Skeletal muscle tissue (tissue), 4 donors: ENCODE results near the gene GPR135. TPM values are rescaled to one million over a fixed set of nuclear protein-coding genes. Genes with fewer than 3 reads are reported as not detected.

Source experiments
- H3K27ac ChIP-seq: one replicate; pipeline ENCODE4 v1.7.0; 2013; ENCODE audit warnings: mild to moderate bottlenecking, low read depth, low read length, inconsistent platforms
- H3K27me3 ChIP-seq, 3 donors: one replicate each; pipeline ENCODE4 v1.7.0; 2013; ENCODE audit warnings: low read length in 3 of 3; ENCODE audit not compliant: control insufficient read depth in 3 of 3, insufficient read depth in 3 of 3
- H3K36me3 ChIP-seq, 3 donors: one replicate each; pipeline ENCODE4 v1.7.0; 2013; ENCODE audit warnings: low read length in 3 of 3; ENCODE audit not compliant: control insufficient read depth in 3 of 3, insufficient read depth in 3 of 3
- H3K4me1 ChIP-seq, 3 donors: one replicate each; pipeline ENCODE4 v1.7.0; 2013; ENCODE audit warnings: low read length in 3 of 3, mild to moderate bottlenecking in 3 of 3; ENCODE audit not compliant: control insufficient read depth in 3 of 3, insufficient read depth in 3 of 3
- H3K4me3 ChIP-seq, 3 donors: one replicate each; pipeline ENCODE4 v1.7.0; 2013; ENCODE audit warnings: low read length in 3 of 3
- H3K9ac ChIP-seq, 3 donors: one replicate each; pipeline ENCODE4 v1.7.0; 2013; ENCODE audit warnings: low read length in 3 of 3, mild to moderate bottlenecking in 3 of 3, moderate library complexity in 2 of 3, low read depth in 1 of 3
- H3K9me3 ChIP-seq, 3 donors: one replicate each; pipeline ENCODE4 v1.7.0; 2013; ENCODE audit warnings: low read length in 3 of 3; ENCODE audit not compliant: control insufficient read depth in 3 of 3
- total RNA-seq: library from RNA; depleted of rRNA; stranded (reverse); fragments of >200 nt; gene quantifications from one replicate; pipeline ENCODE4 v1.2.3, GENCODE V29; 2014
- donor health status: Osteomylitis.

The GPR135 gene
- total RNA-seq, 1 donor from 2014 or later: 2.6 TPM

DNA sequence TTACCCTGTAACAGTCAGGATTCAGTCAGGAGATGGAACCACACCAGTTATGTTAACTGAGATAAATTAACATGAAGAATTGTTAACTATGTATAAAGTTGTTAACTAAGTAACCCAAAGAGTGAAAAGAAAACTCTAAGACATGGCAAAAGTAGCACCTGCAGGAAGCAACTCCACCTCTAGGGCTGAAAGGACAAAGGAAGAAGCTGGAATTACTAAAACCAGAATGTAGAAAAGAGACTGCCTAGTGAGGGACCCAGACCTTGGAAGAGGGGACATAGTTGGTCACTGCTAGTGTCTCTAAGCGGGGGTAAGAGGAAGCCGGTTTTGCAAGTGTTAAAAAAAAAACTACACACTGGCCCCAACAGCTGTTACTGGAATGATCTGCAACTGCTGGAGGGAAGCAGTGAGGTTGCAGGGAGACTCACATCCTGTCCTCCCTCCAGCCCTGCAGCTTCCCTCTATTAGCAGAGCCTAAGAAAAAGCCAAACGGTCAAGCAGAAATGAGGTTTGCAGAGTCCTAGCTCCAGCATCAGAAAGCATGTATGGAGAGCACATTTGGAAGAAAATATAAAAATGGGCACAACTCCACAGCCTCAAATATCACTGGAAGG is 39.8 kb downstream of the GPR135 start:
- Histone ChIP-seq H3K27me3 (no peaks in the 10 kb centered on the region), H3K9me3 (no peaks in the 10 kb centered on the region), H3K9ac (no peak overlapping the region), H3K36me3 (no peaks in the 10 kb centered on the region), H3K27ac (peak overlapping the region; percentile 49), H3K4me1 (peaks cover 10 to 14% (median 14%) of the 10 kb centered on the region in 3 donors), H3K4me3 (no peak overlapping the region)

DNA sequence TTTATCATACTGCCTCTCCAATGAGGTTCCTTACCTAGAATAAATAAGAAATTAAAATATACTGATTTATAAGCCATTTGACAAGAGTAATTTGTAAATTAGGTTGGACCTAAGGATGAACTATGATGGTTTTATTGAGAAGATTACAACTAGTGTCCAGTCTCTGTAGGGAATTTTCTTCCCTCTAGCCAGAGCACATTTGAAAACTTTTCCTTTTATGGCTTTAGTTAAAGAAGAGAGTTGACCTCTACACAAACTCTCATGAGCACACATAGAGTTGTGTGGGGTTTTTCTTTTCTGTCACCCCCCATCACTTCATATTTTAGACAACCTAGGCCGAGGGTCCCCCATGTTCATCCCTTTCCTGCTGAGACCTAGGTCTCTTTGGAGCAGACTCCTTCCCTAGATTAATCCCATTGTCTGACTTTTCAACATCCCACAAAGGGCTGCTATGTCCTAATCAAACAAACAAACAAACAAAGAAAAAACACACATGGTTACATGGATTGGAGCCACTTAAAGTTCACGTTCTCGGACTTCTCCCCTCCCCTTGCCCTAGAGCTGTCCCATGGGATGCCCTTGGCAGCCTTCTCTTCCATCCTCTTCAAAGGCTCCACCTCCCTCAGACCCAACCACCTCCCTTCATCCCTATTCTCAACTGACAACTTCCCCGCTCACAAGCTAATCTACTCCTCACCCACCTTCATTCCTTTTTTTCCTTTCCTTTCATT is 40.7 kb downstream of the GPR135 start:
- H3K36me3 ChIP-seq: no peaks in the 10 kb centered on the region
- H3K4me3 ChIP-seq: no peak overlapping the region
- H3K9me3 ChIP-seq: no peaks in the 10 kb centered on the region
- H3K27me3 ChIP-seq: no peaks in the 10 kb centered on the region
- H3K9ac ChIP-seq: no peak overlapping the region
- peaks cover 10 to 14% (median 14%) of the 10 kb centered on the region in 3 donors for H3K4me1 ChIP-seq
- peak overlapping the region; percentile 49 for H3K27ac ChIP-seq

DNA sequence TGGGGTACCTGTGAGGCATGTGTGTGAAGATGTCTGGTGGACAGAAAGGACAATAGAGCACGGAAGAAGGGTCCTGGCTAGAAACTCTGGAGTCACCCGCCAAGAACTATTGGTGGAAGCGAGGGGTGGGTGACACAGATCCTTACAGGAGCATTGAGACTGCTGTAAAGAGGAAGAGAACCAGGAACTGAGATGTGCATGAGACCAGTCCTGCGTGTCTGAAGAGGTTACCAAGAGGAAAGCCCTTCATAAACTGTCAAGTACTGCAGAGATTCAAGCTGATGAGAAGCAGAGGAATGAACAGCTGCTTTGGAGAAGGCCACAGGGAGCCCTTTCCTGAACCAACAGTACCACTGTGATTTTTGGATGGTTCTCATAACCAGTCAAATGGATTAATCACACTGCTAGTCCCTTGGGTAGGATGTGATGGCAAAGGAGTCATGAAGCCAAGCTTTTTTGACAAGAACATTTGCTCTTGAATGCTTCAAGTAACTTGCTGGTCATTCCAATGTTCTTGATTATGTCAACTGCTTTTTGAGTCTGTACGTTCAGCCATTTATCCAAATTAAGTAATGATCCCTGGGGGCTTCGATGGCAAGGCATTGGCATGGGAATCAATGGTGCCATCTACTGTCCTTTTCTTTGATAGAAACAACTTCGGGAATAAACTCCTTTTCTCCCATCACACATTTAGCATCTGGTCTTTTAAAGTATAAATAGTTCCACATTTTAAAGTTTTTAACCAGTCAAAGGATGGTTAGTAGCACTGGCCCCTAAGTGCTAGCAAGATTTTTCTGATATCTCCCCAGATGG is 42.9 kb downstream of the GPR135 start:
- no peaks in the 10 kb centered on the region for H3K9me3 ChIP-seq
- H3K4me3 ChIP-seq: no peak overlapping the region
- H3K27ac ChIP-seq: no peak overlapping the region
- no peaks in the 10 kb centered on the region for H3K27me3 ChIP-seq
- no peak overlapping the region for H3K9ac ChIP-seq
- H3K36me3 ChIP-seq: no peaks in the 10 kb centered on the region
- H3K4me1 ChIP-seq: peaks cover 4 to 8% (median 5%) of the 10 kb centered on the region in 3 donors

DNA sequence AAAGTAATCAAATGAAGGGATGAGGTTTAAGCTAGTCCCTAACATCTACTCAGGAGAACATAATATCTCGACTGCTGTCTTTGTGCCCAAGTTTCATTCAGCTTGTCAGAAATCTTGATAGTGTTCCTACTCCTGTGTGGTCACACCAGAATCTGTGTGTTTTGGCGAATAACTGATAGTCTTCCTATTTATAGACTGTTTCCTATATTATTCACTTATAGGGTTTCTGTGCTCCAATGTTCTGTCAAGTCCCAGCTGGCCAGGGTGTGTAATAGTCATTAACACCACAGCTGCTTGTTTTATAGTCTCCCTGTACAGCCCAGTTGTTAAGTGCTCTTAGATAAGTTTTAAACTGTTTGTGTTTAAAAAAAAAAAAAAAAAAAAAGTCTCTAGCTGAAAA is 45.9 kb downstream of the GPR135 start:
- H3K9me3 ChIP-seq: no peaks in the 10 kb centered on the region
- H3K9ac ChIP-seq: no peak overlapping the region
- H3K4me1 ChIP-seq: peaks cover 0 to 4% (median 3%) of the 10 kb centered on the region in 3 donors
- H3K27me3 ChIP-seq: no peaks in the 10 kb centered on the region
- H3K27ac ChIP-seq: no peak overlapping the region
- no peak overlapping the region for H3K4me3 ChIP-seq
- H3K36me3 ChIP-seq: no peaks in the 10 kb centered on the region

DNA sequence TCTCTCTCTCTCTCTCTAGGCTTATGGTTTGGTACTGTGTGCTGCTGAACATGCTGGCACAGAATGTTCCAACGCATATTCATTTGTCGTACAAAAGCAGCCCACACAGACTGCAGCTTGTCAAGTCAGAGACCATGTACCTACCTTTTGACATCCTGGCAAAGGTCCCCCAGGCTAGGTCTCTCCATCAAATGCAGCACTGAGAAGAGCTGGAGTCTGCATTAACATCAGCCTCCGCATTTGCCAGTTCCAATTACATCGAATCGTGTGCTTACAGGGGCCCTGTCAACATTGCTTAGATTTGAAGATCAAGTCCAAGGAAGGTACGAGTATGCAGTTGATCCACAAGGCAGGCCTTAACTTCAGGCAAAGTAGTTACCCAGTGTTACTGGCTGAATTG is 47.9 kb downstream of the GPR135 start:
- H3K27me3 ChIP-seq: no peaks in the 10 kb centered on the region
- no peaks in the 10 kb centered on the region for H3K9me3 ChIP-seq
- no peak overlapping the region for H3K9ac ChIP-seq
- H3K36me3 ChIP-seq: no peaks in the 10 kb centered on the region
- peaks cover 0 to 4% (median 3%) of the 10 kb centered on the region in 3 donors for H3K4me1 ChIP-seq
- H3K27ac ChIP-seq: no peak overlapping the region
- no peak overlapping the region for H3K4me3 ChIP-seq

DNA sequence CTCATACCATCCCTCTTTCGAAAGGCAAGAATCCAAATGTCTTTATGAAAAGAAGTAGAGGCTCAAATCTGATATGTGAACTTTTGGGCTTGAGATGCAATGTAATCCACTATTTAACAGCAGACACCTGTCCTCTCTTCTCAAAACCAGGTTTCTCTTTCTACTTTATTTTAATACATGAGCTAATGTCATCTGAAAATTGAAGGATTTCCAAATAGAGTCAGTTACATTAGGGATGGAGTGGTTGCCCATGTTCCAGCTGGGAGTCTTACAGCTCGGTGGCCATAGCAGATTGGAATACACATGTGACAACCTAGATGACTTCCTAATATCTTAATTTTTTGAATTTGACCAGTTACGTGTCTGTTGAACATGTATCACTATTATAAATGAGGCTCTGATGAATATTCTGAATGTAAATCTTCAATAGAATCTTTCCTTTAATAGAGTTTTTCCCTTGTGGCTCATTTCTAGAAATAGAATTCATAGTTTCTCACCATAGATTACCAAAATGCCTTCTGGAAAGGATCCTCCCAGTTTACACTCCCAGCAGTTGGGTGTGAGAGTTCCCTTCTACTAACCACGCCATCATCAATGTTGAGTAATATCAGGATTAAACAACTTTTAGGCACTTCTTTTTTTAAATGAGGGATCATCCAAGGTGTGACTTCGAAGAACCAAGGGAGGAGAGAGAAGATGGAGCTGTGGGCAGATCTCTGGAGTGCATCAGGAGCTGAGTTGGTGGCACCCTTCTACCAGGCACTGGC is 49.2 kb downstream of the GPR135 start:
- Histone ChIP-seq H3K4me1 (peaks cover 0 to 4% (median 3%) of the 10 kb centered on the region in 3 donors), H3K27me3 (no peaks in the 10 kb centered on the region), H3K9me3 (no peaks in the 10 kb centered on the region), H3K36me3 (no peaks in the 10 kb centered on the region), H3K27ac (no peak overlapping the region), H3K9ac (no peak overlapping the region), H3K4me3 (no peak overlapping the region)

Other genes with a start within 250 kb of the GPR135 start
- 25.6 TPM for gene L3HYPDH, start 19.0 kb upstream of the GPR135 start, total RNA-seq
- 48.5 TPM for gene JKAMP, start 19.1 kb upstream of the GPR135 start, total RNA-seq
- gene CCDC175, start 111.4 kb upstream of the GPR135 start, total RNA-seq: not detected